GM12865 (cell line): ENCODE results near the gene SEMA5A.
A peak's percentile ranks its signal among the peaks of the same experiment; 100 is the strongest.

Experiments
- DNase-seq: peaks from one replicate; pipeline ENCODE4 v3.0.0; 2010; ENCODE audit warnings: low read depth
- H3K4me3 ChIP-seq: 2 replicates; pipeline ENCODE4 v1.5.1; 2011; ENCODE audit warnings: mild to moderate bottlenecking, low read depth, low read length, control low read depth
- TF ChIP-seq, protein P1 (sequence below): IDR thresholded peaks from 2 replicates; pipeline ENCODE4 v1.5.1; 2011; ENCODE audit warnings: low read length, control low read depth, low read depth, inconsistent platforms; ENCODE audit not compliant: insufficient read depth; ENCODE audit errors: missing control alignments

The SEMA5A gene

DNA sequence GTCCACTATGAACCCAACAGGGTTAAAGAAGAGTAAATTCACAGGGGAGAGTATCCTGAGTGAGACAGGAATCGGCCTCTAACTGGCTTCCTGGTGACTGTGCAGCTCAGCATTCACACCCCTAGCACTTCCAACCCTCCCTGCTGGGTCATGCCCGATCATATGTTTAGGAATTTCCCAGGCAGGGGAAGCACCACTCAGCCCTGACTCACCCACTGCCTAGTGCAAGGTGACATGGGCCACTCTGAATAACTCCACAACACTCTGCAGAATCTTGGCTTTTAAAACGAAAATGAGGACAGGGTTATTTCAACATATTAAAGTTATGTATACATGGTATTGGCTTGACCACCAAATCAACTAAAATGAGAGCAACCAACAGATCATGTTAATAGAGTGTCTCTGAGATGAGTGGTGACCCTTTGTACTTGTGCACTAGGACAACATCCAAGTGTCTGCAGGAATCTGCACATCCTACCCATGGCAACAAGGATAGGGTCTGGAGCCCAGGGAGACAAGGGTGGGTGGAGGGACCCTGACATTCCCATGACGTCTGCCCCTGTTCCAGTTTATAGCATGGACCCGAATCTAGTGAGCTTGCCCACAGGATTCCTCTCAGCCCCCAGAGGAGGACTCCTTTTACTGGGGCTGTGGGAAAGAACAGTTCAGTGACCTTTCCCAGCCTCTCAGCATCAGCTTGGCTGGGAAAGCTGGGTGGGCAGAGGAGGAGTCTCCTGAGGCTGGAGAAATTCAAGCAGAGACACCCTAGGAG lies 485.8 kb downstream of the SEMA5A start:
- peak; percentile 18 for DNase-seq
- TF ChIP-seq, protein P1, sequence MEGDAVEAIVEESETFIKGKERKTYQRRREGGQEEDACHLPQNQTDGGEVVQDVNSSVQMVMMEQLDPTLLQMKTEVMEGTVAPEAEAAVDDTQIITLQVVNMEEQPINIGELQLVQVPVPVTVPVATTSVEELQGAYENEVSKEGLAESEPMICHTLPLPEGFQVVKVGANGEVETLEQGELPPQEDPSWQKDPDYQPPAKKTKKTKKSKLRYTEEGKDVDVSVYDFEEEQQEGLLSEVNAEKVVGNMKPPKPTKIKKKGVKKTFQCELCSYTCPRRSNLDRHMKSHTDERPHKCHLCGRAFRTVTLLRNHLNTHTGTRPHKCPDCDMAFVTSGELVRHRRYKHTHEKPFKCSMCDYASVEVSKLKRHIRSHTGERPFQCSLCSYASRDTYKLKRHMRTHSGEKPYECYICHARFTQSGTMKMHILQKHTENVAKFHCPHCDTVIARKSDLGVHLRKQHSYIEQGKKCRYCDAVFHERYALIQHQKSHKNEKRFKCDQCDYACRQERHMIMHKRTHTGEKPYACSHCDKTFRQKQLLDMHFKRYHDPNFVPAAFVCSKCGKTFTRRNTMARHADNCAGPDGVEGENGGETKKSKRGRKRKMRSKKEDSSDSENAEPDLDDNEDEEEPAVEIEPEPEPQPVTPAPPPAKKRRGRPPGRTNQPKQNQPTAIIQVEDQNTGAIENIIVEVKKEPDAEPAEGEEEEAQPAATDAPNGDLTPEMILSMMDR, result no peak
- H3K4me3 ChIP-seq, result no peak overlapping the region

DNA sequence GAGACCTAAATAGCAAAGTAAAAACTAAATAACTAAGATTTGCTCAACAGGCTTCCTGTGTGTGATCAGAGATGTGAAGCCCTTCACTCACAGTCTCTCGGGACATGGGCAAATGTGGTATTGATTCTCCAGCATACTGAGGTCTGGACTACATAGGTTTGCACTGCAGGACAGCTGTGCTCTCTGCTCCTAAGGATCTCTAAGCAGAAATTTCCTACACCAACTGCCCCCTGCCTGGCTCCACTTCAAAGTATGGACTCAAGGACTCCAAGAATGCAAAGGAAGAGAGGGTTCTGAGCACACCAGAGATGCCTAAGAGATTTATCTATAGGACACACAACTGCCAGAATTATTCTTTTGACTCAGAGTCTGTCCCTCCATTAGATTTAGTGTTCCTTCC lies 487.2 kb downstream of the SEMA5A start:
- DNase-seq, result no peak
- no peak overlapping the region for H3K4me3 ChIP-seq
- TF ChIP-seq, protein P1, result no peak

DNA sequence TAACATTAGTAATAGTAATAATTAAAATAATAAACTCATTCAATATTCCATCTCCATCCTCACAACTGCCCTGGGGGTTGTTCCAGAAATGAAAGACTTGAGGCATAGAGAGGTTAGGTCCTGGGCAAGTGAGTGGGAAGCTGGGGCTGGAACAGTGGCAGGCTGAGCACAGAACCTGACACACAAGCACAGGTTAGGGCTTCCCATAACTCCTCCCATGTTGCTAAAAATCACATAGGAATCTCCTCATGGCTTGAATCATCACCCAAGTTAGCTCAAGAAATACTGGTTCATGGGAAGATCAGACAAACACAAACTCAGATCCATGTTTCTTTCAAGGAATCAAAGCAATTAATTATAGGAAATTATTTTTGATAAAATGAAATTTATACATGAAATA lies 487.7 kb downstream of the SEMA5A start:
- no peak overlapping the region for H3K4me3 ChIP-seq
- TF ChIP-seq, protein P1, result no peak
- no peak for DNase-seq

DNA sequence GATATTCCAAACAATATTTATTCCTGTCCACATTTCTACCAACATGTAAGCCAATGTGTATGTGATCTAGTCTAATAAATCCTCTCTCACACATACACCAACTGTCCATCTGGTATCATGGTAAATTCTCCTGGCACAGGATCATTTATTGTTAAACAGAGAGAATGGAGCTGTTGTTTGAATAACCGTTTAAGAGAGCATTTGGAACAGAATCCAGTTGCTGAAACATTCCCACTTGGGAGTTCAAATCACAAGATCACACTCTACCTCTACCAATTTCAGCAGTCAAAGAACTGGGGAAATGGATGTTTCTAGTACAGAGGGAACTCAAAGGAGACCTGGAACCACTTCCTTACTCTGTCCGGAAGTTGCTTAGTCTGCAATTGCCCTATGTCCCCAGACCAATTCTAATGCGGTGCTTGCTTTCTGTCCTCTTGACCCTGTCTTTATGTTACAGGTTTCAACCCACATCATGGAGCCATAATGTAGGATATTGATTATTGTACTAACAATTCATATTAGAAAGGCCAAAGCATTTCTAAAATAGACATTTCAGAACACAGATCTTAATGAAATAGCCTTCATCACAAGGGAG lies 488.4 kb downstream of the SEMA5A start:
- no peak for DNase-seq
- H3K4me3 ChIP-seq, result no peak overlapping the region
- TF ChIP-seq, protein P1, result no peak

DNA sequence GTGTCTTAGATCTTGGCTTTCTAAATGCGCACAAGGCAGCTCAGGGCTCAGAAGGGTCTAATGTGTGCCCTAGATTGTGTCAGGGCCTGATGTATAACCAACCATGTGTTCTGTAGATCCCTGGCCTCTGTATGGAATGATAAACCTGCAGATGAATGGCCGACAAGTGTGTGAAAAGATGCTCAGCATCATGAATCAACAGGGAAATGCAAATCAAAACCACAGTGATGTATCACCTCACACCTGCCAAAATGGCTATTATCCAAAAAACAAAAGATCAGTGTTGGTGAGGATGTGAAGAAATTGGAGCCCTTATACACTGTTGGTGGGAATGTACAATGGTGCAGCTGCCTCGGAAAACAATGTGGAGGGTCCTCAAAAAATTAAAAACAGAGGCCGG lies 489.8 kb downstream of the SEMA5A start:
- no peak for DNase-seq
- TF ChIP-seq, protein P1, result no peak
- no peak overlapping the region for H3K4me3 ChIP-seq

DNA sequence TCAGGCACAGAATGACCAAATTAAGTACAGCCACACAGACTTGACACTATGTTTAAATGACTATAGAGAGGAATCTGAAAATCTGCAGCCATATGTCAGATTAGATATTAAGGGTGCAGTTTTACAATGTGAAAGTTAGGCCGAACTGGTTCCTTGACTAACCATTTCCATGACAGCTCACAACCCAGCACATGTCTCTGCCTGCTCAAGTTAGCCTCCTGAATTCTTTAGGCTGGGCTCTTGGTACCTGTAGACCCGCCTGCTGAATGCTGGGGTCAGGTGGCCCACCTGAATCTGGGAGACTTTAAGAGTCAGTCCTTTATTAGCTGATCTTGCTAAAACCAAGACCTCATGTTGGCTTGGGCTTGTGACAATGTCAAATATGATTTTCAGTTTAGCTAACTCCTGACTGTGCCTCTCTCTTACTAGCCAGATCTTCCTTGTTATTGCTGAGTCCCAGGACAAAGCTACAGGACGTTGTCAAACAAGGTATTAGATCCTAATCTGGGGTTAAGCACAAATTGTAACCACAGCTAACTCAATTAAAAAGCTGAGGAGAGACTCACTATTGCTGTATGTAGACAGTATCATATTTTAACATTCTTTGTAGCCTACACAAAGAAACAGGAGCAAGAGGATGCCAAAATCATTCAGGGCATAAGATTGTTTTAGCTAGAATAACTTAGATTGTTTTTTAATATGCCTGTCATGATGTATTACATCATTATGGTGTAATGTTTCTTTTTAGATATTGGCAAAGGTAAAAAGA lies 490.9 kb downstream of the SEMA5A start:
- TF ChIP-seq, protein P1, result no peak
- H3K4me3 ChIP-seq, result no peak overlapping the region
- no peak for DNase-seq
